ENCODE measurements around the gene GTSE1.

Gene GTSE1

DNA sequence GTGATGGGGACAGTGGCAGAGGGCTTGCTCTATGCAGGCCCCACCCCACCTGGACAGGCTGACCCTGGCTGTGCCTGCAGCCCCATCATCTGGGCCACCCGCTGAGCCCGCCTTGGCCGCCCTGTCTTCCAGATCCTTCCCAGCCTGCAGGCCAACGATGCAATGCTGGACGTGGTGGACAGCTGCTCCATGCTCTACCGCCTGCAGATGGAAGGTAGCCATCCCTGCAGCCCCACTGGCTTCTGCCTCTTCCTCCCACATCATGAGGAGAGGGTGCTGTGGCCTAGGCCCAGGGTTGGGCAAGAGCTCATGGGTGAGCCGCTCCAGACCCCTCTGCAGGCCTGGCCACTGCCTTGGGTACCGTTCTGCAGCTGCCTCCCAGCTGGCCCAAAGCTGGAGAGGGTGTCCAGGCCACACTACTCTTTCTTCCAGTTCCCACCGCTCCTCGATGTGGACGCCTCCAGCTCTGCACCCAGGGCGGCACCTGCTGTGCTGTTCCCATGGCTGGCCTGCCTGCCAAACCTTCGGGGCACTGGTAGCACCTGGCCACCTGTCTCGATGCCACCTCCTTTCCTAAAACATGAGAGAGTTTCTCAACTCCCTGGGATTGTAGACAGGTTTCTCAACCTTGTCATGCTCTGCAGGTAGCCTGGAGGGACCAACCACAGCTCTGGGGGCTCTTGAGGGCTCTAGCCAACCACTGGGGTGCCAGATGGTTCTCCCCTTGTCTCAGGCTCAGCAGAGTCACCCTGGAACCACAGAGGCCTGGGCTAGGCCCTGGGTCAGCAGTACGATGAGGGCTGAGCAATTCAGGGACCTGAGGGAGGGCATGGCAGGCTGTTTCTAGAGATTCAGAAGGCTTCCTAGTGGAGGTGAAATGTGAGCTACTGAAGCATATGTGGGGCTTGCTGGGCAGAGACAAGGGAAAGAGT lies 9.5 kb upstream of the GTSE1 start:
- no peak overlapping the region for H4K91ac ChIP-seq (ENCODE audit: low read length)
- no peak overlapping the region for H3K27ac ChIP-seq (ENCODE audit: low read length, poor library complexity, severe bottlenecking)
- no peak overlapping the region for H3K9ac ChIP-seq (ENCODE audit: low read length)
- no peak overlapping the region for H3K14ac ChIP-seq (ENCODE audit: low read length in 2 of 2)
- H3K36me3 ChIP-seq (ENCODE audit: control insufficient read depth in 1 of 2, insufficient read depth in 2 of 2, low read depth in 1 of 2, low read length in 2 of 2) = peaks cover 71 to 81% of the 10 kb centered on the region in 2 experiments
- no peak overlapping the region for H2AFZ ChIP-seq (ENCODE audit: low read depth, low read length)
- H2BK15ac ChIP-seq (ENCODE audit: low read depth, poor library complexity, severe bottlenecking) = no peak overlapping the region
- H3K4me3 ChIP-seq (ENCODE audit: insufficient read depth in 1 of 2, low read depth in 1 of 2, low read length in 2 of 2) = no peak overlapping the region
- H2BK5ac ChIP-seq (ENCODE audit: low read depth, low read length, poor library complexity, severe bottlenecking) = no peak overlapping the region
- no peaks in the 10 kb centered on the region for H3K27me3 ChIP-seq (ENCODE audit: control insufficient read depth in 1 of 2, insufficient read depth in 1 of 2, low read length in 2 of 2)
- no peak overlapping the region for H3K4me2 ChIP-seq (ENCODE audit: low read length, poor library complexity, severe bottlenecking)
- WGBS = 96% methylated on average over 15 of the region's 15 CpGs
- peaks cover 13% of the 10 kb centered on the region for H3K4me1 ChIP-seq (ENCODE audit: control insufficient read depth, insufficient read depth, low read depth, low read length)
- no peaks in the 10 kb centered on the region for H3K79me1 ChIP-seq (replicated peaks; ENCODE audit: low read length, poor library complexity, severe bottlenecking)
- H3K4ac ChIP-seq (ENCODE audit: low read depth in 1 of 2, low read length in 2 of 2) = no peak overlapping the region
- no peak overlapping the region for H4K8ac ChIP-seq (ENCODE audit: low read length)
- H3K23ac ChIP-seq (ENCODE audit: low read length in 2 of 2) = peak overlapping the region in 1 of 2 experiments; percentile 23
- no peak overlapping the region for H3K18ac ChIP-seq (ENCODE audit: low read depth in 1 of 2, low read length in 2 of 2)
- H2AK5ac ChIP-seq (ENCODE audit: low read length, severe bottlenecking) = no peak overlapping the region
- no peak overlapping the region for H2BK120ac ChIP-seq (ENCODE audit: low read depth, low read length)
- H2BK12ac ChIP-seq (ENCODE audit: low read length in 2 of 2) = no peak overlapping the region
- peaks cover 4% of the 10 kb centered on the region for H3K9me3 ChIP-seq (ENCODE audit: control insufficient read depth, low read length)
- DNase-seq = no peak

DNA sequence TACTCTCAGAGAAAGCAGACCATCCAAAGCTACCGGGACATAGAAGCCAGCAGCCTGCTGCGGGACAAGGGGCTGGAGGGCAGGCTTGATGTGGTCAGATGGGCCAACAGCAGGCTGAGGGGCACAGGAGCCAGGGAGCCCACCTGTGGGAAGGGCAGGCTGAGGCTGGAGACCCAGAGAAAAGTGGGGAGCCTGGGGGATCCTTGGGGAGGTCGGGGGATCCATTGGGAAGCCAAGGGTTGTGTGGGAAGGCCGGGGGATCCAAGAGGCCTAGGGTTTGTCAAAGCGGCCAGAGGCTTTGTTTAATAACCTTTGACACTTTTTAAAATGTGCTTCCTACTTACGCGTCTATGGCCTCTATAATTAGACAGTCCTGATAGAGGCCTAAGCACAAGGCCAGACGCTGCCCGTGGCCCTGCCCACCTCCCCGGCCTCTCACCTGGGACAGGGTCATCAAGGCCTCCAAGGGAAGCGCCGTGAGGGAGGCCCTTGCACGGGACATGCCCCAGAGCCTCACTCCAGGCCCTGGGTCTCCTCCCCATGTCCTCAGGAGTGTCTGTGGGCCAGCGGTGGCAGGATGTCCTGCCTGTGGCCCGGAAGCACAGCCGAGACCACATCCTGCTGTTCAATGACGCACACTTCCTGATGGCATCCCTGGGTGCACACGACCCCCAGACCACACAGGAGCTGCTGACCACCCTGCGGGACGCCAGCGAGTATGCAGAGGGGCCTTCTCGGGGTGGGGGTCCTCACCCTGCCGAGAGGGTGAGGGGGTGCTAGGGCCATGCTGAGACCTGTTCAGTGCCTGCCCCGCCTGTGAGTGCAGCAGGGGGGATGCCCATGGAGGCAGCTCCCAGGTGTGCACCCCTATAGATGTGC lies 8.6 kb upstream of the GTSE1 start:
- Histone ChIP-seq H4K8ac (ENCODE audit: low read length) (no peak overlapping the region), H3K18ac (ENCODE audit: low read depth in 1 of 2, low read length in 2 of 2) (no peak overlapping the region), H3K9me3 (ENCODE audit: control insufficient read depth, low read length) (peaks cover 4% of the 10 kb centered on the region), H3K4ac (ENCODE audit: low read depth in 1 of 2, low read length in 2 of 2) (no peak overlapping the region), H3K9ac (ENCODE audit: low read length) (no peak overlapping the region), H2BK5ac (ENCODE audit: low read depth, low read length, poor library complexity, severe bottlenecking) (no peak overlapping the region), H2AK5ac (ENCODE audit: low read length, severe bottlenecking) (no peak overlapping the region), H4K91ac (ENCODE audit: low read length) (no peak overlapping the region), H3K36me3 (ENCODE audit: control insufficient read depth in 1 of 2, insufficient read depth in 2 of 2, low read depth in 1 of 2, low read length in 2 of 2) (peaks cover 71 to 81% of the 10 kb centered on the region in 2 experiments), H3K4me2 (ENCODE audit: low read length, poor library complexity, severe bottlenecking) (no peak overlapping the region), H2AFZ (ENCODE audit: low read depth, low read length) (no peak overlapping the region), H3K4me3 (ENCODE audit: insufficient read depth in 1 of 2, low read depth in 1 of 2, low read length in 2 of 2) (no peak overlapping the region), H3K4me1 (ENCODE audit: control insufficient read depth, insufficient read depth, low read depth, low read length) (peaks cover 13% of the 10 kb centered on the region), H3K79me1 (replicated peaks; ENCODE audit: low read length, poor library complexity, severe bottlenecking) (no peaks in the 10 kb centered on the region), H2BK12ac (ENCODE audit: low read length in 2 of 2) (no peak overlapping the region), H3K23ac (ENCODE audit: low read length in 2 of 2) (no peak overlapping the region), H3K27me3 (ENCODE audit: control insufficient read depth in 1 of 2, insufficient read depth in 1 of 2, low read length in 2 of 2) (no peaks in the 10 kb centered on the region), H3K27ac (ENCODE audit: low read length, poor library complexity, severe bottlenecking) (no peak overlapping the region), H3K14ac (ENCODE audit: low read length in 2 of 2) (no peak overlapping the region), H2BK15ac (ENCODE audit: low read depth, poor library complexity, severe bottlenecking) (no peak overlapping the region), H2BK120ac (ENCODE audit: low read depth, low read length) (no peak overlapping the region)
- no peak for DNase-seq
- WGBS = 85% methylated on average over 24 of the region's 24 CpGs

DNA sequence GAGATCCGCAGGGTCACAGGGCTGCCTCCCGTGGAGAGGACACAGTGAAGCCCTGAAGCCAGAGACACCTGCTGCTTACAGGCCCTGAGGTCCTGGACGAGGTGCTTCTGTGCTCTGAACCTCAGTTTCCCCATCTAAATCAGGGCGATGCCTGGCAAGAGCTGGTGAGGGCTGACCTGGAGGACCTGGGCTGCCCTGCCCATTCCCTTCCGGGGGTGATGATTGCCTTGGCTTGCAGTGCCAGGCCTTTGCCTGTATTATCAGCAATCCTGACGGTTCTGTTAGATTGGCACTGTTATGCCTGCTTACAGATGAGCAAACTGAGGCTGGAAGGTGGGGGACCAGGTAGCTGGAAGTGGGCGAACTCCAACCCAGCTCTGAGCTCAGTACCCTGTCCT lies 7.8 kb upstream of the GTSE1 start:
- H3K14ac ChIP-seq (ENCODE audit: low read length in 2 of 2) = no peak overlapping the region
- peaks cover 4% of the 10 kb centered on the region for H3K9me3 ChIP-seq (ENCODE audit: control insufficient read depth, low read length)
- H3K23ac ChIP-seq (ENCODE audit: low read length in 2 of 2) = no peak overlapping the region
- no peak overlapping the region for H4K91ac ChIP-seq (ENCODE audit: low read length)
- H2BK5ac ChIP-seq (ENCODE audit: low read depth, low read length, poor library complexity, severe bottlenecking) = no peak overlapping the region
- no peak overlapping the region for H3K9ac ChIP-seq (ENCODE audit: low read length)
- H3K4ac ChIP-seq (ENCODE audit: low read depth in 1 of 2, low read length in 2 of 2) = no peak overlapping the region
- no peak overlapping the region for H2BK120ac ChIP-seq (ENCODE audit: low read depth, low read length)
- H2BK15ac ChIP-seq (ENCODE audit: low read depth, poor library complexity, severe bottlenecking) = no peak overlapping the region
- no peak overlapping the region for H2BK12ac ChIP-seq (ENCODE audit: low read length in 2 of 2)
- H3K4me3 ChIP-seq (ENCODE audit: insufficient read depth in 1 of 2, low read depth in 1 of 2, low read length in 2 of 2) = no peak overlapping the region
- no peak overlapping the region for H4K8ac ChIP-seq (ENCODE audit: low read length)
- H3K4me1 ChIP-seq (ENCODE audit: control insufficient read depth, insufficient read depth, low read depth, low read length) = peaks cover 16% of the 10 kb centered on the region
- H3K36me3 ChIP-seq (ENCODE audit: control insufficient read depth in 1 of 2, insufficient read depth in 2 of 2, low read depth in 1 of 2, low read length in 2 of 2) = peaks cover 70 to 81% of the 10 kb centered on the region in 2 experiments
- H3K79me1 ChIP-seq (replicated peaks; ENCODE audit: low read length, poor library complexity, severe bottlenecking) = no peaks in the 10 kb centered on the region
- 90% methylated on average over 7 of the region's 7 CpGs for WGBS
- H3K4me2 ChIP-seq (ENCODE audit: low read length, poor library complexity, severe bottlenecking) = no peak overlapping the region
- no peaks in the 10 kb centered on the region for H3K27me3 ChIP-seq (ENCODE audit: control insufficient read depth in 1 of 2, insufficient read depth in 1 of 2, low read length in 2 of 2)
- no peak overlapping the region for H3K27ac ChIP-seq (ENCODE audit: low read length, poor library complexity, severe bottlenecking)
- H3K18ac ChIP-seq (ENCODE audit: low read depth in 1 of 2, low read length in 2 of 2) = no peak overlapping the region
- no peak overlapping the region for H2AFZ ChIP-seq (ENCODE audit: low read depth, low read length)
- no peak for DNase-seq
- H2AK5ac ChIP-seq (ENCODE audit: low read length, severe bottlenecking) = no peak overlapping the region
